ENCODE results near the gene CTRL.

DNA sequence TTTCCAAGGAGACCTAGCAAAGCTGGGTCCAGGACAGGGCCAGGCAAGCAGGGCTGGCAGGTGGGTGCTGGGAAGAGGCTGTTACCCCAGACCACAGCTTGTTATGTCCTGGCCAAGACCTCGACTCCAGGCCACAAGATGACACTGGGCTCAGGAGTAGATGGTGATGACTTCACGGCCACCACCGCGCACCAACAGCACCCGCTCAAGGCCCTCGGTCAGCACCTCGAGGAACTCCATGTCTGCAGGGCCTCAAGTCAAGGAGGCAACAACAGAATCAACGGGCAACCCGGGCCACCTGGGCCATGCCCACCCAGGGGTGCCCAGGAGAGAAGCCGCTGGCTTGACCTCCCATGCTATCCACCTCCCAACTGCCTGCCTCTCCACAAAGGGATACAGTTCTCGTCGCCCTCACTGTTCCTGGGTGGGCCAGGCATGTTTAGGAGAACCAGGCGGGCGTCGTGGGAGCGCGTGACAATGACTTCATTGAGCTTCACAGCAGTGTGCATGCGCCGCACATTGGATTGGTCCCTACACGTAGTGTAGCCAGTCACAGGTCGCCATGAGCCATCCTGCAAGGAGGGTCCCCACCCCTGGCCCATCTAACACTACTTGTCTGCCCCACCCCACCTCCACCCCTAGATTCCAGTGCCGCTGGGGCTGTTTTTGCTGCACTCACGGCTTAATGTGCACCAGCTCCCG lies 13.2 kb upstream of the CTRL start:
- TF ChIP-seq, protein P1, sequence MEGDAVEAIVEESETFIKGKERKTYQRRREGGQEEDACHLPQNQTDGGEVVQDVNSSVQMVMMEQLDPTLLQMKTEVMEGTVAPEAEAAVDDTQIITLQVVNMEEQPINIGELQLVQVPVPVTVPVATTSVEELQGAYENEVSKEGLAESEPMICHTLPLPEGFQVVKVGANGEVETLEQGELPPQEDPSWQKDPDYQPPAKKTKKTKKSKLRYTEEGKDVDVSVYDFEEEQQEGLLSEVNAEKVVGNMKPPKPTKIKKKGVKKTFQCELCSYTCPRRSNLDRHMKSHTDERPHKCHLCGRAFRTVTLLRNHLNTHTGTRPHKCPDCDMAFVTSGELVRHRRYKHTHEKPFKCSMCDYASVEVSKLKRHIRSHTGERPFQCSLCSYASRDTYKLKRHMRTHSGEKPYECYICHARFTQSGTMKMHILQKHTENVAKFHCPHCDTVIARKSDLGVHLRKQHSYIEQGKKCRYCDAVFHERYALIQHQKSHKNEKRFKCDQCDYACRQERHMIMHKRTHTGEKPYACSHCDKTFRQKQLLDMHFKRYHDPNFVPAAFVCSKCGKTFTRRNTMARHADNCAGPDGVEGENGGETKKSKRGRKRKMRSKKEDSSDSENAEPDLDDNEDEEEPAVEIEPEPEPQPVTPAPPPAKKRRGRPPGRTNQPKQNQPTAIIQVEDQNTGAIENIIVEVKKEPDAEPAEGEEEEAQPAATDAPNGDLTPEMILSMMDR (IDR thresholded peaks at IDR 0.05) = no peak
- TF ChIP-seq POLR2A (IDR thresholded peaks at IDR 0.05) = no peak

All from testis (tissue), 2 donors.